Fibroblast of pulmonary artery (primary cell): ENCODE data around the gene ME3.
"Not testable (repeated sequence)": the region's sequence is repeated elsewhere in the genome, so short reads cannot be mapped to it uniquely, and the experiment has no call there.

ENCODE experiments used
- DNase-seq: peaks from one replicate; pipeline ENCODE4 v3.0.0-alpha.2; 2010; ENCODE audit warnings: low read depth
- H3K4me3 ChIP-seq: replicated peaks from 2 replicates; pipeline ENCODE4 v1.5.1; 2011; ENCODE audit warnings: low read depth, mild to moderate bottlenecking, control low read depth, low read length, moderate library complexity
- TF ChIP-seq, protein P1 (sequence below): IDR thresholded peaks from 2 replicates; pipeline ENCODE4 v1.5.1; 2011; ENCODE audit warnings: mild to moderate bottlenecking, control low read depth, low read length, inconsistent platforms; ENCODE audit errors: missing control alignments

The ME3 gene

DNA sequence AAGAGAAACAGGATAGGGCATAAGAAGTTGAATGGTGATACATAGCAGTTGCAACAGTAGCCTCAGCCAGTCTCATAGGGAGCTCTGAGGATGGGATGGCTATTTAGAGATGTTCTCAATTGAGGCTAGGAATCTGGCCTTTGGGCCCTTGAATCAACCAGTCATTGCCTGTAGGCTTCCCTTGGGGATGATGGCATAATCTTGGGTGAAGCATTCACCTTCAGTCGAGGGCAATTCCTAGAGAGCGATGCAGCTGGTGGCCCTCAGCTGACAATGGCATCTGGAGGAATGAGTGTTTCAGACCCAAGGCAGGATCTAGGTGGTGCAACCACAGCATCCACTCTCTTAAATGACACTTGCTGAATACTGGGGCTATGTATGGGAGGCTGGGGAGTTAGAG lies 236.7 kb downstream of the ME3 start:
- H3K4me3 ChIP-seq = no peak overlapping the region
- no peak for DNase-seq
- TF ChIP-seq, protein P1, sequence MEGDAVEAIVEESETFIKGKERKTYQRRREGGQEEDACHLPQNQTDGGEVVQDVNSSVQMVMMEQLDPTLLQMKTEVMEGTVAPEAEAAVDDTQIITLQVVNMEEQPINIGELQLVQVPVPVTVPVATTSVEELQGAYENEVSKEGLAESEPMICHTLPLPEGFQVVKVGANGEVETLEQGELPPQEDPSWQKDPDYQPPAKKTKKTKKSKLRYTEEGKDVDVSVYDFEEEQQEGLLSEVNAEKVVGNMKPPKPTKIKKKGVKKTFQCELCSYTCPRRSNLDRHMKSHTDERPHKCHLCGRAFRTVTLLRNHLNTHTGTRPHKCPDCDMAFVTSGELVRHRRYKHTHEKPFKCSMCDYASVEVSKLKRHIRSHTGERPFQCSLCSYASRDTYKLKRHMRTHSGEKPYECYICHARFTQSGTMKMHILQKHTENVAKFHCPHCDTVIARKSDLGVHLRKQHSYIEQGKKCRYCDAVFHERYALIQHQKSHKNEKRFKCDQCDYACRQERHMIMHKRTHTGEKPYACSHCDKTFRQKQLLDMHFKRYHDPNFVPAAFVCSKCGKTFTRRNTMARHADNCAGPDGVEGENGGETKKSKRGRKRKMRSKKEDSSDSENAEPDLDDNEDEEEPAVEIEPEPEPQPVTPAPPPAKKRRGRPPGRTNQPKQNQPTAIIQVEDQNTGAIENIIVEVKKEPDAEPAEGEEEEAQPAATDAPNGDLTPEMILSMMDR = no peak

DNA sequence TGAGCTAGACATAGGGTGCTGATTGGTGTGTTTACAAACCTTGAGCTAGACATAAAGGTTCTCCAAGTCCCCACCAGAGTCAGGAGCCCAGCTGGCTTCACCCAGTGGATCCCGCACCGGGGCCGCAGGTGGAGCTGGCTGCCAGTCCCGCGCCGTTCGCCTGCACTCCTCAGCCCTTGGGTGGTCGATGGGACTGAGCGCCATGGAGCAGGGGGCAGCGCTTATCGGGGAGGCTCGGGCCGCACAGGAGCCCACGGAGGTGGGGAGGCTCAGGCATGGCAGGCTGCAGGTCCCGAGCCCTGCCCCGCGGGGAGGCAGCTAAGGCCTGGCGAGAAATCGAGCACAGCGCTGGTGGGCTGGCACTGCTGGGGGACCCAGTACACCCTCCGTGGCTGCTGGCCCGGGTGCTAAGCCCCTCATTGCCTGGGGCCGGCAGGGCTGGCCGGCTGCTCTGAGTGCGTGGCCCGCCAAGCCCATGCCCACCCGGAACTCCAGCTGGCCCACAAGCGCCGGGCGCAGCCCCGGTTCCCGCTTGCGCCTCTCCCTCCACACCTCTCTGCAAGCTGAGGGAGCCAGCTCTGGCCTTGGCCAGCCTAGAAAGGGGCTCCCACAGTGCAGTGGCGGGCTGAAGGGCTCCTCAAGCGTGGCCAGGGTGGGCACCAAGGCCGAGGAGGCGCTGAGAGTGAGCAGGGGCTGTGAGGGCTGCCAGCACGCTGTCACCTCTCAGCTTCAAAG lies 238.9 kb downstream of the ME3 start:
- not testable (repeated sequence) for DNase-seq, H3K4me3 ChIP-seq

DNA sequence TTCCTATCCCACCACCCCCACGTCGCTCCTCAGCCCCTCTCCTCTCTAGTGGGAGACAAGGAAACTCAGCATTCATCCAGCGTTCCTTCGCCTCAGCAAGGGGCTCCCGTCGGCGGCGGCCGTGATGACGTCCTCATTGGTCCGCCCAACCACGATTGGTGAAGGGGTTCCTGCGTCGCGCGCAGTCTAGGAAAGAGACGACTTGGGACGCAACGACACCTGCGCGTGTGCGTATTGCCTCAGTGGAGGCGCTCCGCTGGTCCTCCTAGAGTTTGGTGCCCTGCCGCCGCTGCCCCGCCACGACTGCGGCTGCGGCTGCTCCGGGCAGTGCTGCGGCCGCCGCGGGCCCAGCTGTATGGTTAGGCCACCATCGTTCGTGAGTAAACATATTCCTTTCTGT lies 241.2 kb downstream of the ME3 start:
- DNase-seq = no peak
- H3K4me3 ChIP-seq = no peak overlapping the region
- TF ChIP-seq, protein P1 = no peak

DNA sequence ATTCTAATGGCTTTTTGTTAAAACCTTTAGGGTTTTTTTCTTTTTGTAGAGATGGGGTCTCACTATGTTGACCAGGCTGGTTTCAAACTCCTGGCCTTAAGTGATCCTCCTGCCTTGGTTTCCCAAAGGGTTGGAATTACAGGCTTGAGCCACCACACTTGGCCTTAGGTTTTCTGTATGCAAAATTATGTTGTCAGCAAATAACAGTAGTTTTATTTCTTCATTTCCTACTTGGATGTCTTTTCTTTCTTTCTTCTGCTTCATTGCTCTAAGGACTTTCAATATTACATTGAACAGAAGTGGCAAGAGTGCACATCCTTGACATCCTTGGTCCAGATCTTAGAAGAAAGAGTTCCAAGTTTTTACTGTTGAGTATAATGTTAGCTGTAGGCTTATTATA lies 245.0 kb downstream of the ME3 start:
- DNase-seq = no peak
- TF ChIP-seq, protein P1 = no peak
- H3K4me3 ChIP-seq = no peak overlapping the region

DNA sequence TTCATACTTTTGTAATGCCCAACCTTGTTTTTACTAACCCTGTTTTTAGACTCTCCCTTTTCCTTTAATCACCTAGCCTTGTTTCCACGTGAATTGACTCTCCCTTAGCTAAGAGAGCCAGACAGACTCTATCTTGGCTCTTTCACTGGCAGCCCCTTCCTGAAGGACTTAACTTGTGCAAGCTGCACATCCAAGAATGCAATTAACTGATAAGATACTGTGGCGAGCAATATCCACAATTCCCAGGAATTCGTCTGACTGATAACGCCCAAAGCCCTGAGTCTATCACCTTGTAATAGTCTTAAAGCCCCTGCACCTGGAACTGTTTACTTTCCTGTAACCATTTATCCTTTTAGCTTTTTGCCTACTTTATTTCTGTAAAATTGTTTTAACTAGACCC lies 248.9 kb downstream of the ME3 start:
- not testable (repeated sequence) for DNase-seq

DNA sequence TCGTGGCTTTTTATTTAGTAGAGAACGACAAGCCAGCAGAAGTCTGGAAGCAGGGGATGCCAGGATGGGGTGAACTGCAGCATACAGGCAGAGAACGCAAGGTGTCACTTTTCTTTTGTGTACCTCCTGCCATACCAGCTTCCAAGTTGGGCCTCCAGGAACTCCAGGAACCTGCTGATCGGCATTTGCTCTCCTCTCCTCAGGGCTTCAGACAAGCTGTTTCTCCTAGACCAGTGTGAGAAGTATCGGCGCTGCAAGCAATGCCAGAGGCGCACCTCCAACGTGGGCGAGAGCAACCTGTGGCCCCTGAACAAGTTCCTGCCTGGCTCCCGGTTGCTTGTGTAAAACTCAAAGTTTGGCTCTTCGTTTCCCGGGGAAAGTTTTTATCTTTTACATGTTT lies 250.0 kb downstream of the ME3 start:
- no peak for DNase-seq
- TF ChIP-seq, protein P1 = no peak

More for the DNA sequence above, 248.9 kb downstream of the ME3 start:
- not testable (repeated sequence) for H3K4me3 ChIP-seq

DNA sequence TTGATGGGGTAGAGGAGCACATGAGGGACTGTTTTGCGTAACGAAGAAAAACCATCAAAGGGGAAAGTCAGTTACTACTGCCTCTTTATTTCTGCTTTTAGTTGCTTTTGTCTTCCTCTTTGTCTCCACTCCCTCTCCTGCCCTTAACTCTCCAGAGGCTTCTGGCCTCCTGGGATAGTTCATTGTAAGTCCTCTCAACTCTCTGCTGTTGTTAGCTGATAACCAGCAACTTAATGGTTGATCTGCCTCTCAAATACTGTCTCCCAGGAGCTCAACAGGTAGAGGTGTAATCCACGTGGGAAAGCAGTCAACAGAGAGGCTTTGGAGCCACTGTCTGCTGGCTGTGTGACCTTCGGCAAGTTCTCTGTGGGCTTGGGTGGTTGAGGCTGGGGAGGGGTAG lies 250.5 kb downstream of the ME3 start:
- no peak for DNase-seq
- TF ChIP-seq, protein P1 = no peak
- H3K4me3 ChIP-seq = no peak overlapping the region

More for the DNA sequence above, 250.0 kb downstream of the ME3 start:
- H3K4me3 ChIP-seq = no peak overlapping the region

DNA sequence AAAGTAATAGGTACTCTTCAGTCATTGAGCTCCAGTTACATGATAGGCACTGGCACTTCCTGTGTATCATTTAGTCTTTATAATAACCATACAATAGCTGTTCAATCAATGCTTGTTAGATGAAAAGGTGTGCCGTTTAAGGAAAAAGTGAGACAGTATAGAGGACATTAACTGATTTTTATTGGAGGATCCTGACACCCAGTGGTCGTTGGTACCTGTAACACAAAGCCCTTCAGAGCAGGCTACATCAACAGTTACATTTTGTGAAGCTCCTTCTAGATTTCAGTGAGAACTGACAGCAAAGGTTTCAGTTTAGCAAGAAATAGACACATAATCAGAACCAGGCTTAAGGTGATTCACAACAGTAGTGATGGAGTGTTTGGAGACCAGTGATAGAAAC lies 253.5 kb downstream of the ME3 start:
- TF ChIP-seq, protein P1 = peak; percentile 11
- peak; percentile 18 for DNase-seq
- no peak overlapping the region for H3K4me3 ChIP-seq
